ENCODE results near the gene LGALS14.

- TF ChIP-seq CTCF (IDR thresholded peaks at IDR 0.05 in 8 of 11, conservative IDR thresholded peaks at IDR 0.05 in 3 of 11) (peak; percentile 19 to 67 (median 58)), POLR2AphosphoS5 (IDR thresholded peaks at IDR 0.05) (no peak)
Observed at GRCh38 chr19:39671739-39672363, 32.4 kb upstream of the LGALS14 start.

All from spleen (tissue), 7 donors.